Kidney (tissue), 14 donors: ENCODE data around the gene CRYAA. TPM values are rescaled to one million over a fixed set of nuclear protein-coding genes. Genes with fewer than 3 reads are reported as not detected.

Source experiments
- DNase-seq, 5 donors: peaks; one replicate each; pipeline ENCODE4 v3.0.0-alpha.2; 2013 to 2020
- FAIRE-seq: peaks from 2 replicates; lab custom pipeline; 2012; peaks lifted over from hg19 to GRCh38; lab: Jason Lieb, UNC
- H3K27ac ChIP-seq, 2 donors: one replicate each; pipeline ENCODE4 v1.7.0; 2013; ENCODE audit warnings: low read depth in 2 of 2, low read length in 2 of 2, inconsistent platforms in 1 of 2
- H3K27me3 ChIP-seq: one replicate; pipeline ENCODE4 v1.7.1; 2013; ENCODE audit warnings: low read length, inconsistent platforms; ENCODE audit not compliant: control insufficient read depth, insufficient read depth
- H3K36me3 ChIP-seq, 3 donors: one replicate each; pipeline versions ENCODE4 v1.7.0 to v1.7.1; 2013; ENCODE audit warnings: low read length in 3 of 3, control low read depth in 1 of 3, inconsistent platforms in 1 of 3; ENCODE audit not compliant: insufficient read depth in 3 of 3, control insufficient read depth in 2 of 3
- H3K4me1 ChIP-seq, 3 donors: one replicate each; pipeline versions ENCODE4 v1.7.0 to v1.7.1; 2013; ENCODE audit warnings: low read length in 3 of 3, inconsistent platforms in 1 of 3, low read depth in 1 of 3; ENCODE audit not compliant: control insufficient read depth in 2 of 3, insufficient read depth in 2 of 3
- H3K4me3 ChIP-seq, 3 donors: one replicate each; pipeline versions ENCODE4 v1.7.0 to v1.8.1; 2013; ENCODE audit warnings: low read length in 3 of 3, control low read depth in 1 of 3, inconsistent platforms in 1 of 3
- H3K9ac ChIP-seq, 3 donors: one replicate each; pipeline versions ENCODE4 v1.7.0 to v1.7.1; 2013; ENCODE audit warnings: low read length in 3 of 3, control low read depth in 1 of 3, inconsistent platforms in 1 of 3
- H3K9me3 ChIP-seq, 3 donors: one replicate each; pipeline versions ENCODE4 v1.7.0 to v1.7.1; 2013; ENCODE audit warnings: low read length in 3 of 3, control low read depth in 1 of 3, inconsistent platforms in 1 of 3; ENCODE audit not compliant: control insufficient read depth in 2 of 3, insufficient read depth in 1 of 3
- intact Hi-C: fragments of 100-400 bp; cut with DNase I; formaldehyde crosslinking; loops from one replicate; pipeline ENCODE4 v1.11.1; 2022
- polyA plus RNA-seq: library from polyadenylated mRNA; stranded (reverse); fragments of 350-450 nt; fragmentation: Illumina TruSeq; extraction: RNeasy Lipid Tissue Mini Kit (QIAGEN cat#74804); gene quantifications from one replicate; pipeline ENCODE4 v1.2.3, GENCODE V29; 2014; ENCODE audit warnings: low read depth, low replicate concordance; ENCODE audit not compliant: insufficient read depth
- total RNA-seq: library from RNA; stranded (reverse); fragmentation: NEBNext Ultra II Directional; extraction: Animal tissue kit (Norgen Biotek cat#: 25700); gene quantifications from one replicate; pipeline ENCODE4 v1.2.1, GENCODE V29; 2021
- TF ChIP-seq, protein P1 (sequence below): IDR thresholded peaks from 3 replicates; pipeline ENCODE4 v1.5.1; 2012; ENCODE audit warnings: mild to moderate bottlenecking, moderate library complexity, borderline replicate concordance; ENCODE audit not compliant: insufficient read depth; ENCODE audit errors: extremely low read depth
- donor health status: control.
- donor health status: control.
- donor health status: control.
- donor health status: control.
- donor health status: control.
- donor health status: DM: yes; HTN: yes; CAD: no.
- donor health status: Normal renal cell carcinoma (clear cell type).

Gene CRYAA
- total and polyA plus RNA-seq, 2 donors from 2014 or later, result 28.6 TPM; not detected in 1

DNA sequence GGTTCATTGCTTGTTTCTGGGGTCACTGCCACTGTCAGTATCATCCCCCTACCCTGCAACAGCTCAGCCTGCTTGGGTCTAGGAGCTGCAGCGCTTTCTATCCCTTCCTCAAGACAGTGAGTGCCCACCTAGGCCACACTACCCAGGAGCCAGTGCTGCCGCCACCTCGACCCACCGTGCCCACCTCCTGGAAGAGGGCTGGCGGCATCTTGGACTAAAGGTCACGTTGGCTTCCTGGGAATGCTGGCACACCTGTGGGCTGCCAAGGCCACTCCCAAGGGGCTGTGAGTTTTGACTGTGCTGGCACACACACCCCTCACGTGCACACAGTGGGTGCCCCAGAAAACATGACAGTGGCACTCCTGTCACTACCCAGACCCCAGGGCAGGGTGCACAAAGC lies 22.1 kb downstream of the CRYAA start:
- peak in 3 of 5 donors; percentile 7 to 53 (median 18) for DNase-seq
- H3K36me3 ChIP-seq, result no peaks in the 10 kb centered on the region

DNA sequence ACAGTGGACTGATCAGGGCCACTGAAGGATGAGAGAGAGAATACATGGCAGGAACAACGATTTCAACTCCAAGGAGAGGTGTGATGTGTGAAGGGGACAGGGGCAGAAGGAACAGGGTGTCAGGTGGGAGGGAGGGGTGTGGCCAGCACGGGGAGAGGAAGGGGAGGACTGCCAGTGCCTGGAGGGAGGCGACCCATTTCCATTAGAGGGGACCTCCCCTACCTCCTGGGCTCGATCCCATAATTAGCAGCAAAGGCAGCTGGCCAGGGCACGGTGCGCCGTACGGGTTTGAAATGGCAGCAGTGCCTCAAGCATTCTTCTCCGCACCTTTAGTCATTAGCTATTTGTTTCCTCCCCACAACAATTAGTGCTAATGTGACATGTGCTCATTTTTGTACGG lies 22.7 kb downstream of the CRYAA start:
- H3K4me3 ChIP-seq, result no peak overlapping the region
- no peaks in the 10 kb centered on the region for H3K9me3 ChIP-seq
- TF ChIP-seq, protein P1, sequence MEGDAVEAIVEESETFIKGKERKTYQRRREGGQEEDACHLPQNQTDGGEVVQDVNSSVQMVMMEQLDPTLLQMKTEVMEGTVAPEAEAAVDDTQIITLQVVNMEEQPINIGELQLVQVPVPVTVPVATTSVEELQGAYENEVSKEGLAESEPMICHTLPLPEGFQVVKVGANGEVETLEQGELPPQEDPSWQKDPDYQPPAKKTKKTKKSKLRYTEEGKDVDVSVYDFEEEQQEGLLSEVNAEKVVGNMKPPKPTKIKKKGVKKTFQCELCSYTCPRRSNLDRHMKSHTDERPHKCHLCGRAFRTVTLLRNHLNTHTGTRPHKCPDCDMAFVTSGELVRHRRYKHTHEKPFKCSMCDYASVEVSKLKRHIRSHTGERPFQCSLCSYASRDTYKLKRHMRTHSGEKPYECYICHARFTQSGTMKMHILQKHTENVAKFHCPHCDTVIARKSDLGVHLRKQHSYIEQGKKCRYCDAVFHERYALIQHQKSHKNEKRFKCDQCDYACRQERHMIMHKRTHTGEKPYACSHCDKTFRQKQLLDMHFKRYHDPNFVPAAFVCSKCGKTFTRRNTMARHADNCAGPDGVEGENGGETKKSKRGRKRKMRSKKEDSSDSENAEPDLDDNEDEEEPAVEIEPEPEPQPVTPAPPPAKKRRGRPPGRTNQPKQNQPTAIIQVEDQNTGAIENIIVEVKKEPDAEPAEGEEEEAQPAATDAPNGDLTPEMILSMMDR, result no peak
- no peak overlapping the region for H3K9ac ChIP-seq
- H3K27ac ChIP-seq, result no peak overlapping the region
- peaks cover 0 to 3% (median 0%) of the 10 kb centered on the region in 3 donors for H3K4me1 ChIP-seq
- no peak for FAIRE-seq
- H3K27me3 ChIP-seq, result no peaks in the 10 kb centered on the region
- DNase-seq, result peak in 3 of 5 donors; percentile 7 to 33 (median 31)
- no peaks in the 10 kb centered on the region for H3K36me3 ChIP-seq
- intact Hi-C loops, result no loop called here

More for the DNA sequence above, 22.1 kb downstream of the CRYAA start:
- no peaks in the 10 kb centered on the region for H3K9me3 ChIP-seq
- H3K4me3 ChIP-seq, result no peak overlapping the region
- TF ChIP-seq, protein P1, result no peak
- no peaks in the 10 kb centered on the region for H3K27me3 ChIP-seq
- H3K27ac ChIP-seq, result no peak overlapping the region
- H3K9ac ChIP-seq, result no peak overlapping the region
- peaks cover 0 to 3% (median 0%) of the 10 kb centered on the region in 3 donors for H3K4me1 ChIP-seq
- no peak for FAIRE-seq
- intact Hi-C loops, result no loop called here

DNA sequence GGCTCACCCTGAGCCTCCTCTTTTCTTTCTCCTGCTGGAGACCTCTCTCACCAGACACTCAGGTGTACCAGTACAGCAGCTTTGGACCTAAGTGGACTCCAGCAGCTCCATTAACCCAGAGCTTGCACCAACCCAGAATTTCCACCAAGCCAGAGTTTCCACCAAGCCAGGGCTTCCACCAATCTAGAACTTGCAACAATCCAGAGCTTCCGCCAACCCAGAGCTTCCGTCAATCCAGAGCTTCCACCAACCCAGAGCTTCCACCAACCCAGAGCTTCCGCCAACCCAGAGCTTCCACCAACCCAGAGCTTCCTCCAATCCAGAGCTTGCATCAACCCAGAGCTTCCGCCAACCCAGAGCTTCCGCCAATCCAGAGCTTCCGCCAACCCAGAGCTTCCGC lies 23.2 kb downstream of the CRYAA start:
- Histone ChIP-seq H3K27ac (no peak overlapping the region), H3K4me3 (no peak overlapping the region), H3K4me1 (peaks cover 0 to 3% (median 0%) of the 10 kb centered on the region in 3 donors), H3K9me3 (no peaks in the 10 kb centered on the region), H3K27me3 (no peaks in the 10 kb centered on the region), H3K9ac (no peak overlapping the region), H3K36me3 (no peaks in the 10 kb centered on the region)
- no peak for FAIRE-seq
- peak in 2 of 5 donors; percentile 6 to 9 for DNase-seq
- intact Hi-C loops, result no loop called here
- TF ChIP-seq, protein P1, result no peak
